H1 (cell line): ENCODE results near the gene MALSU1. TPM values are rescaled to one million over a fixed set of nuclear protein-coding genes. Genes with fewer than 3 reads are reported as not detected.

Source experiments
- CTCF ChIA-PET: fragments of 300-600 bp; sonication (Branson Sonifier 250); formaldehyde crosslinking; loops from one replicate; lab custom pipeline; 2021; ENCODE audit not compliant: partially characterized antibody; lab: Charles Lee
- POLR2A ChIA-PET: fragments of 300-600 bp; sonication (Branson Sonifier 250); formaldehyde crosslinking; loops from one replicate; lab custom pipeline; 2021; ENCODE audit warnings: inconsistent platforms; ENCODE audit not compliant: partially characterized antibody; lab: Charles Lee
- DNase-seq, 2 experiments: peaks; one replicate each; pipeline versions ENCODE4 v3.0.0 to v3.0.0-alpha.2; 2010 to 2022; ENCODE audit warnings: low spot score in 2 of 2, low read depth in 1 of 2, mixed read lengths in 1 of 2
- FAIRE-seq: peaks from 2 replicates; lab custom pipeline; 2011; peaks lifted over from hg19 to GRCh38; lab: Jason Lieb, UNC
- H2AFZ ChIP-seq: 2 replicates; pipeline ENCODE4 v1.8.1; 2012; ENCODE audit warnings: low read length, inconsistent platforms
- H2AK5ac ChIP-seq: 2 replicates; pipeline ENCODE4 v1.6.1; 2013; ENCODE audit warnings: low read depth, low read length
- H2BK120ac ChIP-seq: replicated peaks from 2 replicates; pipeline ENCODE3; 2013; ENCODE audit warnings: low read depth, low read length, inconsistent platforms
- H2BK12ac ChIP-seq: 2 replicates; pipeline ENCODE4 v1.6.1; 2013; ENCODE audit warnings: low read depth, low read length
- H2BK15ac ChIP-seq: 2 replicates; pipeline ENCODE4 v1.6.1; 2013; ENCODE audit warnings: low read length
- H2BK20ac ChIP-seq: 2 replicates; pipeline ENCODE4 v1.6.1; 2013; ENCODE audit warnings: low read length
- H2BK5ac ChIP-seq: 2 replicates; pipeline ENCODE4 v1.6.1; 2013; ENCODE audit warnings: low read depth, low read length
- H3K14ac ChIP-seq: 2 replicates; pipeline ENCODE4 v1.6.1; 2013; ENCODE audit warnings: inconsistent platforms; ENCODE audit not compliant: insufficient read length
- H3K18ac ChIP-seq: 2 replicates; pipeline ENCODE4 v1.6.1; 2013; ENCODE audit warnings: low read length; ENCODE audit errors: extremely low read depth
- H3K23ac ChIP-seq: 2 replicates; pipeline ENCODE4 v1.6.1; 2013; ENCODE audit warnings: inconsistent platforms; ENCODE audit not compliant: insufficient read length
- H3K23me2 ChIP-seq: 2 replicates; pipeline ENCODE4 v1.6.1; 2013; ENCODE audit warnings: low read depth, low read length
- H3K27ac ChIP-seq: 2 replicates; pipeline ENCODE4 v1.6.1; 2011; ENCODE audit warnings: low read depth, low read length, inconsistent platforms
- H3K27me3 ChIP-seq, 4 experiments: replicated peaks in 1 of 4; 1 replicate in 1 of 4; 2 replicates in 3 of 4; pipeline versions ENCODE4 v1.6.1 to v1.8.1; 2011 to 2013; ENCODE audit warnings: low read length in 3 of 4, mild to moderate bottlenecking in 3 of 4, inconsistent platforms in 2 of 4, mixed read lengths in 2 of 4, moderate library complexity in 1 of 4; ENCODE audit not compliant: control insufficient read depth in 3 of 4, insufficient read depth in 3 of 4; ENCODE audit errors: extremely low read depth in 1 of 4
- H3K36me3 ChIP-seq, 4 experiments: 2 replicates each; pipeline versions ENCODE4 v1.6.1 to v1.8.1; 2011 to 2013; ENCODE audit warnings: mild to moderate bottlenecking in 4 of 4, low read length in 3 of 4, moderate library complexity in 2 of 4, control low read depth in 1 of 4, inconsistent platforms in 1 of 4; ENCODE audit not compliant: insufficient read depth in 4 of 4, control insufficient read depth in 2 of 4
- H3K4ac ChIP-seq: replicated peaks from 2 replicates; pipeline ENCODE3; 2013; ENCODE audit warnings: low read length, low read depth, mixed read lengths, inconsistent platforms; ENCODE audit not compliant: insufficient read length
- H3K4me1 ChIP-seq, 4 experiments: replicated peaks in 1 of 4; 1 replicate in 1 of 4; 2 replicates in 3 of 4; pipeline versions ENCODE4 v1.6.1 to v1.8.1; 2011 to 2013; ENCODE audit warnings: low read length in 3 of 4, inconsistent platforms in 2 of 4, mixed read lengths in 1 of 4; ENCODE audit not compliant: insufficient read depth in 4 of 4, control insufficient read depth in 3 of 4
- H3K4me2 ChIP-seq, 2 experiments: 2 replicates each; pipeline versions ENCODE4 v1.6.1 to v1.8.1; 2011 to 2013; ENCODE audit warnings: low read depth in 2 of 2, low read length in 2 of 2, control low read depth in 1 of 2, inconsistent platforms in 1 of 2, mild to moderate bottlenecking in 1 of 2; ENCODE audit not compliant: insufficient read depth in 1 of 2
- H3K4me3 ChIP-seq, 4 experiments: fragments of 200-600, 300-600 bp in 1 of 4; sonication (generic), shearing (Covaris generic), sonication (Bioruptor Twin) in 1 of 4; 2 replicates each; pipeline versions ENCODE4 v1.5.1 to v1.8.1; 2011 to 2016; ENCODE audit warnings: low read length in 4 of 4, low read depth in 3 of 4, control low read depth in 2 of 4, inconsistent platforms in 2 of 4, mild to moderate bottlenecking in 2 of 4, mixed read lengths in 1 of 4, moderate library complexity in 1 of 4; ENCODE audit not compliant: insufficient read depth in 2 of 4; ENCODE audit errors: extremely low read depth in 1 of 4
- H3K56ac ChIP-seq: replicated peaks from 2 replicates; pipeline ENCODE3; 2013; ENCODE audit warnings: low read depth, mild to moderate bottlenecking, mixed read lengths, low read length, inconsistent platforms; ENCODE audit not compliant: insufficient read length
- H3K79me1 ChIP-seq: 2 replicates; pipeline ENCODE4 v1.6.1; 2013; ENCODE audit warnings: low read depth, low read length, control low read depth
- H3K79me2 ChIP-seq, 2 experiments: 2 replicates each; pipeline versions ENCODE4 v1.6.1 to v1.8.1; 2012 to 2013; ENCODE audit warnings: low read length in 2 of 2, mild to moderate bottlenecking in 2 of 2, inconsistent platforms in 1 of 2; ENCODE audit not compliant: insufficient read depth in 2 of 2, control insufficient read depth in 1 of 2
- H3K9ac ChIP-seq, 4 experiments: replicated peaks in 1 of 4; 1 replicate in 1 of 4; 2 replicates in 3 of 4; pipeline versions ENCODE4 v1.6.1 to v1.8.1; 2011 to 2013; ENCODE audit warnings: low read depth in 3 of 4, low read length in 3 of 4, control low read depth in 2 of 4, mild to moderate bottlenecking in 2 of 4, moderate library complexity in 2 of 4, inconsistent platforms in 1 of 4; ENCODE audit errors: extremely low read depth in 1 of 4
- H3K9me3 ChIP-seq, 2 experiments: 2 replicates each; pipeline versions ENCODE4 v1.6.1 to v1.8.1; 2012 to 2013; ENCODE audit warnings: mild to moderate bottlenecking in 2 of 2, moderate library complexity in 2 of 2, control low read depth in 1 of 2, inconsistent platforms in 1 of 2, low read depth in 1 of 2, low read length in 1 of 2, mixed read lengths in 1 of 2; ENCODE audit not compliant: insufficient read depth in 2 of 2
- H4K20me1 ChIP-seq, 2 experiments: replicated peaks in 1 of 2; 2 replicates each; pipeline versions ENCODE3 to v1.8.1; 2011 to 2013; ENCODE audit warnings: inconsistent platforms in 2 of 2, low read length in 2 of 2, mild to moderate bottlenecking in 1 of 2; ENCODE audit not compliant: insufficient read depth in 2 of 2, control insufficient read depth in 1 of 2
- H4K5ac ChIP-seq: 2 replicates; pipeline ENCODE4 v1.6.1; 2013; ENCODE audit warnings: low read length, low read depth, mixed read lengths, inconsistent platforms; ENCODE audit not compliant: insufficient read length
- H4K8ac ChIP-seq: 2 replicates; pipeline ENCODE4 v1.8.0; 2013; ENCODE audit warnings: mild to moderate bottlenecking, moderate library complexity, low read length, inconsistent platforms; ENCODE audit not compliant: insufficient read depth; ENCODE audit errors: extremely low read depth
- H4K91ac ChIP-seq: replicated peaks from 2 replicates; pipeline ENCODE3; 2013; ENCODE audit warnings: low read length, mixed read lengths, inconsistent platforms; ENCODE audit not compliant: insufficient read length
- BACH1 ChIP-seq: IDR thresholded peaks from 2 replicates; pipeline ENCODE4 v1.6.1; 2012; ENCODE audit warnings: low read length, improper control_type of control experiment
- CEBPB ChIP-seq: IDR thresholded peaks from 2 replicates; pipeline ENCODE4 v1.6.1; 2012; ENCODE audit warnings: low read depth, low read length
- CHD2 ChIP-seq: IDR thresholded peaks from 2 replicates; pipeline ENCODE4 v1.6.1; 2012; ENCODE audit warnings: low read length, improper control_type of control experiment
- GABPA ChIP-seq: IDR thresholded peaks from 2 replicates; pipeline ENCODE4 v1.6.1; 2011; ENCODE audit warnings: mild to moderate bottlenecking, low read length, moderate library complexity, borderline replicate concordance; ENCODE audit not compliant: insufficient read depth
- HDAC2 ChIP-seq, 2 experiments: fragments of 300-600 bp in 1 of 2; sonication (generic) in 1 of 2; IDR thresholded peaks; 2 replicates each; pipeline ENCODE4 v1.6.1; 2011 to 2012; ENCODE audit warnings: low read depth in 2 of 2, low read length in 2 of 2, mild to moderate bottlenecking in 2 of 2, moderate library complexity in 2 of 2, borderline replicate concordance in 1 of 2, inconsistent platforms in 1 of 2
- HDAC6 ChIP-seq: IDR thresholded peaks from one replicate; pipeline ENCODE4 v1.7.1; 2012; ENCODE audit warnings: low read depth, mild to moderate bottlenecking, inconsistent platforms, low read length, moderate library complexity
- JUN ChIP-seq: IDR thresholded peaks from 2 replicates; pipeline ENCODE4 v1.6.1; 2011; ENCODE audit warnings: low read depth, mild to moderate bottlenecking, improper control_type of control experiment, low read length
- NANOG ChIP-seq: IDR thresholded peaks from 2 replicates; pipeline ENCODE4 v1.6.1; 2011; ENCODE audit warnings: low read length, low read depth, mild to moderate bottlenecking, inconsistent platforms; ENCODE audit not compliant: insufficient read depth, poor library complexity, severe bottlenecking
- SIN3A ChIP-seq, 2 experiments: IDR thresholded peaks in 1 of 2; conservative IDR thresholded peaks in 1 of 2; 2 replicates each; pipeline ENCODE4 v1.6.1; 2011 to 2012; ENCODE audit warnings: low read length in 2 of 2, improper control_type of control experiment in 1 of 2, low read depth in 1 of 2, mild to moderate bottlenecking in 1 of 2
- SP2 ChIP-seq: IDR thresholded peaks from 2 replicates; pipeline ENCODE4 v1.6.1; 2012; ENCODE audit warnings: mild to moderate bottlenecking, low read length, inconsistent platforms
- TAF1 ChIP-seq: IDR thresholded peaks from 2 replicates; pipeline ENCODE4 v1.6.1; 2011; ENCODE audit warnings: mild to moderate bottlenecking, low read depth, low read length
- TCF12 ChIP-seq: IDR thresholded peaks from 2 replicates; pipeline ENCODE4 v1.6.1; 2011; ENCODE audit warnings: low read depth, mild to moderate bottlenecking, low read length
- YY1 ChIP-seq: IDR thresholded peaks from 2 replicates; pipeline ENCODE4 v1.6.1; 2011; ENCODE audit warnings: low read depth, mild to moderate bottlenecking, low read length
- WGBS, 2 experiments: shearing (Covaris generic) in 1 of 2; methylation state at CpG; one replicate each; pipeline versions ENCODE4 v1.1.6 to v1.1.7; 2013 to 2015; ENCODE audit warnings: low lambda C conversion rate in 2 of 2, mixed read lengths in 2 of 2, inconsistent platforms in 1 of 2, low coverage in 1 of 2, missing lambda C conversion rate in 1 of 2; ENCODE audit not compliant: insufficient replicate concordance in 2 of 2, insufficient coverage in 1 of 2, insufficient read length in 1 of 2; ENCODE audit errors: extremely low coverage in 1 of 2, missing lambda C conversion rate in 1 of 2; 5-methylcytosine and 5-hydroxymethylcytosine counted together
- polyA plus RNA-seq, 7 experiments: library from polyadenylated mRNA; depleted of rRNA in 3 of 7; stranded (reverse) in 5 of 7; unstranded in 2 of 7; fragments of >200 nt in 5 of 7; fragments of 200-250 nt in 2 of 7; gene quantifications; 1 replicate in 5 of 7; 2 replicates in 1 of 7; 4 replicates in 1 of 7; pipeline versions ENCODE4 v1.2.1 to v1.2.3, GENCODE V29; 2011 to 2013; ENCODE audit warnings: missing spikeins in 2 of 7, mixed read lengths in 2 of 7
- total RNA-seq: library from RNA; stranded (reverse); fragmentation: NEBNext Ultra II Directional; extraction: Animal tissue kit (Norgen Biotek cat#: 25700); gene quantifications from 2 replicates; pipeline ENCODE4 v1.2.1, GENCODE V29; 2021

MALSU1 gene
- total and polyA plus RNA-seq, 2 of the 8 experiments (the other 6 are each of a cell fraction or from before 2014, with no cell fraction given), result 73.5 to 84.0 TPM

- DNase-seq (no peak), FAIRE-seq (no peak)
- Histone ChIP-seq H3K23me2 (no peaks in the 10 kb centered on the region), H2BK12ac (no peak overlapping the region), H4K5ac (no peak overlapping the region), H3K4ac (no peak overlapping the region), H2AK5ac (no peak overlapping the region), H4K8ac (no peak overlapping the region), H2AFZ (no peak overlapping the region), H3K9me3 (no peaks in the 10 kb centered on the region), H3K4me1 (no peaks in the 10 kb centered on the region), H3K23ac (no peak overlapping the region), H2BK5ac (no peak overlapping the region), H3K9ac (no peak overlapping the region), H4K20me1 (peaks cover 0 to 4% of the 10 kb centered on the region in 2 experiments), H3K79me2 (no peaks in the 10 kb centered on the region), H4K91ac (no peak overlapping the region), H3K36me3 (peaks cover 31 to 92% (median 69%) of the 10 kb centered on the region in 4 experiments), H2BK120ac (no peak overlapping the region), H3K4me3 (no peak overlapping the region), H3K18ac (no peak overlapping the region), H3K56ac (no peak overlapping the region), H2BK15ac (no peak overlapping the region), H3K27ac (no peak overlapping the region), H3K14ac (no peak overlapping the region), H3K27me3 (no peaks in the 10 kb centered on the region), H2BK20ac (no peak overlapping the region), H3K79me1 (peaks cover 3% of the 10 kb centered on the region; the same call in 1 of the 2 replicates), H3K4me2 (no peak overlapping the region)
- WGBS, 2 experiments, result 89% methylated on average over 2 of the region's 2 CpGs; no CpG with 5 or more reads in 1 of the 2 experiments
- ChIA-PET POLR2A (interaction anchor here (0.8 kb wide), 1 partner anchor 11 kb away, joined by 3 read pairs; no protein-coding TSS in a partner anchor), CTCF (no interaction called here)
- TF ChIP-seq BACH1 (no peak), HDAC6 (no peak), CHD2 (no peak), SIN3A (conservative IDR thresholded peaks at IDR 0.05 in 1 of 2, IDR thresholded peaks at IDR 0.05 in 1 of 2; ENCODE audit: low read depth in 1 of 2, low read length in 2 of 2) (no peak), NANOG (no peak), TAF1 (no peak), CEBPB (no peak), GABPA (no peak), HDAC2 (IDR thresholded peaks at IDR 0.05; ENCODE audit: borderline replicate concordance in 1 of 2, low read depth in 2 of 2, low read length in 2 of 2) (no peak), YY1 (no peak), JUN (no peak), TCF12 (no peak), SP2 (no peak)
These were observed 39.7 kb downstream of the MALSU1 start for GRCh38 chr7:23338863-23339262.
